Endothelial cell of umbilical vein (primary cell): ENCODE data around the gene SETD3. TPM values are rescaled to one million over a fixed set of nuclear protein-coding genes. Genes with fewer than 3 reads are reported as not detected.

Source experiments
- BruUV-seq: library from RNA; stranded (reverse); fragments of 400-500 nt; replicated peaks from 2 replicates; lab custom pipeline; 2021; lab: Mats Ljungman, UMichigan
- CTCF ChIA-PET: fragments of 300-600, 350-600 bp; sonication (Branson Sonifier 250); formaldehyde crosslinking; loops from one replicate; lab custom pipeline; 2021; ENCODE audit warnings: antibody characterized with exemption, inconsistent platforms; lab: Charles Lee
- POLR2A ChIA-PET: fragments of 300-600, 350-600 bp; sonication (Branson Sonifier 250); formaldehyde crosslinking; loops from one replicate; lab custom pipeline; 2021; ENCODE audit warnings: antibody characterized with exemption, inconsistent platforms; lab: Charles Lee
- DNase-seq: peaks from one replicate; pipeline ENCODE4 v3.0.0-alpha.2; 2011; ENCODE audit warnings: low read depth, low spot score
- FAIRE-seq: peaks from 2 replicates; lab custom pipeline; 2011; peaks lifted over from hg19 to GRCh38; lab: Jason Lieb, UNC
- H2AFZ ChIP-seq: 2 replicates; pipeline ENCODE4 v1.6.0; 2012; ENCODE audit warnings: low read depth, low read length, control low read depth, inconsistent platforms
- H3K27ac ChIP-seq: 2 replicates; pipeline ENCODE4 v1.5.1; 2011; ENCODE audit warnings: low read depth, mild to moderate bottlenecking, control low read depth, low read length, moderate library complexity; ENCODE audit not compliant: insufficient read depth
- H3K27me3 ChIP-seq, 2 experiments: 2 replicates each; pipeline versions ENCODE4 v1.6.0 to v1.6.1; 2011; ENCODE audit warnings: low read length in 2 of 2, mixed read lengths in 1 of 2; ENCODE audit not compliant: control insufficient read depth in 2 of 2, insufficient read depth in 2 of 2
- H3K36me3 ChIP-seq, 2 experiments: 2 replicates in 1 of 2; 3 replicates in 1 of 2; pipeline ENCODE4 v1.5.1; 2011; ENCODE audit warnings: low read length in 2 of 2, mild to moderate bottlenecking in 1 of 2, moderate library complexity in 1 of 2; ENCODE audit not compliant: control insufficient read depth in 2 of 2, insufficient read depth in 2 of 2; ENCODE audit errors: extremely low read depth in 1 of 2
- H3K4me1 ChIP-seq: 3 replicates; pipeline ENCODE4 v1.5.1; 2011; ENCODE audit warnings: mild to moderate bottlenecking, low read length; ENCODE audit not compliant: control insufficient read depth, insufficient read depth; ENCODE audit errors: extremely low read depth
- H3K4me2 ChIP-seq: 2 replicates; pipeline ENCODE4 v1.6.1; 2011; ENCODE audit warnings: low read length, control low read depth, mixed read lengths; ENCODE audit not compliant: insufficient read depth
- H3K4me3 ChIP-seq, 3 experiments: fragments of 200-600 bp in 1 of 3; sonication (generic), shearing (Covaris generic) in 1 of 3; replicated peaks in 1 of 3; 2 replicates each; pipeline ENCODE4 v1.5.1; 2011 to 2016; ENCODE audit warnings: control low read depth in 3 of 3, low read length in 3 of 3, mild to moderate bottlenecking in 2 of 3, inconsistent platforms in 1 of 3, low read depth in 1 of 3, moderate library complexity in 1 of 3; ENCODE audit not compliant: insufficient read depth in 1 of 3
- H3K79me2 ChIP-seq: 2 replicates; pipeline ENCODE4 v1.6.0; 2012; ENCODE audit warnings: low read length, inconsistent platforms; ENCODE audit not compliant: control insufficient read depth, insufficient read depth
- H3K9ac ChIP-seq: replicated peaks from 2 replicates; pipeline ENCODE3; 2011; ENCODE audit warnings: low read length, control low read depth; ENCODE audit not compliant: insufficient read depth; ENCODE audit errors: extremely low read depth
- H3K9me1 ChIP-seq: replicated peaks from 3 replicates; pipeline ENCODE4 v1.6.0; 2011; ENCODE audit warnings: mild to moderate bottlenecking, low read length; ENCODE audit not compliant: control insufficient read depth, insufficient read depth; ENCODE audit errors: extremely low read depth
- H3K9me3 ChIP-seq: replicated peaks from 2 replicates; pipeline ENCODE4 v1.5.1; 2012; ENCODE audit warnings: low read length, inconsistent platforms; ENCODE audit not compliant: control insufficient read depth, insufficient read depth
- H4K20me1 ChIP-seq: replicated peaks from 2 replicates; pipeline ENCODE3; 2011; ENCODE audit warnings: mild to moderate bottlenecking, low read length; ENCODE audit not compliant: control insufficient read depth, insufficient read depth; ENCODE audit errors: extremely low read depth
- CTCF ChIP-seq, 2 donors: IDR thresholded peaks; 1 replicate in 1 of 2; 2 replicates in 1 of 2; pipeline ENCODE4 v1.5.1; 2011; ENCODE audit warnings: low read length in 2 of 2, mild to moderate bottlenecking in 2 of 2, moderate library complexity in 2 of 2, control low read depth in 1 of 2, inconsistent platforms in 1 of 2, low read depth in 1 of 2; ENCODE audit not compliant: insufficient read depth in 1 of 2; ENCODE audit errors: extremely low read depth in 1 of 2
- EZH2 ChIP-seq: IDR thresholded peaks from 2 replicates; pipeline ENCODE4 v1.6.1; 2012; ENCODE audit warnings: borderline replicate concordance, low read depth, mild to moderate bottlenecking, moderate library complexity, low read length, inconsistent platforms; ENCODE audit not compliant: severe bottlenecking
- FOS ChIP-seq: IDR thresholded peaks from 2 replicates; pipeline ENCODE4 v1.6.1; 2011; ENCODE audit warnings: mild to moderate bottlenecking, low read length, moderate library complexity, borderline replicate concordance; ENCODE audit not compliant: insufficient read depth
- JUN ChIP-seq: IDR thresholded peaks from 2 replicates; pipeline ENCODE4 v1.6.1; 2011; ENCODE audit warnings: borderline replicate concordance, low read depth; ENCODE audit not compliant: insufficient read length, insufficient read depth
- MAX ChIP-seq: IDR thresholded peaks from 2 replicates; pipeline ENCODE4 v1.6.1; 2011; ENCODE audit not compliant: insufficient read depth, insufficient read length
- MYC ChIP-seq: IDR thresholded peaks from one replicate; pipeline ENCODE4 v1.6.1; 2011; ENCODE audit warnings: mild to moderate bottlenecking, low read depth, low read length
- POLR2AphosphoS5 ChIP-seq: IDR thresholded peaks from 2 replicates; pipeline ENCODE4 v1.6.1; 2012; ENCODE audit warnings: low read depth, mild to moderate bottlenecking, control low read depth, low read length, moderate library complexity; ENCODE audit not compliant: insufficient read depth
- dilution Hi-C: fragments of 300-500 bp; cut with MboI; formaldehyde crosslinking; loops from one replicate; pipeline ENCODE4 v1.15.0; 2019; ENCODE audit warnings: low sequenced_read_pairs; ENCODE audit not compliant: extremely low pct_ligation_motif_present
- intact Hi-C: fragments of 100-400 bp; cut with micrococcal nuclease; formaldehyde crosslinking; loops from one replicate; pipeline ENCODE4 v1.10.0; 2022
- polyA plus RNA-seq, 4 experiments: library from polyadenylated mRNA; depleted of rRNA in 3 of 4; stranded (reverse) in 3 of 4; unstranded in 1 of 4; fragments of >200 nt; gene quantifications; 2 replicates each; pipeline versions ENCODE4 v1.2.1 to v1.2.3, GENCODE V29; 2011 to 2012; ENCODE audit warnings: missing spikeins in 1 of 4
- total RNA-seq: library from RNA; stranded (reverse); gene quantifications from 2 replicates; pipeline ENCODE4 v1.2.3, GENCODE V29; 2021

Gene SETD3
- total and polyA plus RNA-seq, 2 donors (not counting 3 experiments of a cell fraction or from before 2014, with no cell fraction given), result 18.1 to 53.1 TPM

- no peaks in the 10 kb centered on the region for H3K79me2 ChIP-seq
- H3K4me1 ChIP-seq, result no peaks in the 10 kb centered on the region
- intact Hi-C loops, result no loop called here
- DNase-seq, result no peak
- H3K27me3 ChIP-seq, result no peaks in the 10 kb centered on the region
- H3K9me1 ChIP-seq, result no peaks in the 10 kb centered on the region
- POLR2A ChIA-PET, result no interaction called here
- TF ChIP-seq MAX (no peak), JUN (no peak), FOS (no peak), MYC (no peak), POLR2AphosphoS5 (no peak), CTCF (IDR thresholded peaks at IDR 0.05; ENCODE audit: extremely low read depth in 1 of 2, insufficient read depth in 1 of 2, low read depth in 1 of 2, low read length in 2 of 2) (no peak), EZH2 (no peak)
- FAIRE-seq, result peak; percentile 15
- H3K36me3 ChIP-seq, result peaks cover 0 to 9% of the 10 kb centered on the region in 2 experiments
- no peak overlapping the region for H3K9ac ChIP-seq
- H3K4me3 ChIP-seq, result no peak overlapping the region
- CTCF ChIA-PET, result interaction anchor here (0.8 to 1.8 kb wide), 4 partner anchors 12 to 108 kb away, joined by 3 to 8 read pairs (median 4); no protein-coding TSS in a partner anchor
- no peaks in the 10 kb centered on the region for H4K20me1 ChIP-seq
- H3K27ac ChIP-seq, result no peak overlapping the region
- dilution Hi-C loops, result no loop called here
- BruUV-seq, result no TSS peak
- no peak overlapping the region for H2AFZ ChIP-seq
- no peaks in the 10 kb centered on the region for H3K9me3 ChIP-seq
- H3K4me2 ChIP-seq, result no peak overlapping the region
Observed at GRCh38 chr14:99427632-99428300, 52.9 kb downstream of the SETD3 start.
